ENCODE data around the gene DCX. TPM values are rescaled to one million over a fixed set of nuclear protein-coding genes. Genes with fewer than 3 reads are reported as not detected.

DCX gene
- total RNA-seq, 1 experiment from 2014 or later: not detected

DNA sequence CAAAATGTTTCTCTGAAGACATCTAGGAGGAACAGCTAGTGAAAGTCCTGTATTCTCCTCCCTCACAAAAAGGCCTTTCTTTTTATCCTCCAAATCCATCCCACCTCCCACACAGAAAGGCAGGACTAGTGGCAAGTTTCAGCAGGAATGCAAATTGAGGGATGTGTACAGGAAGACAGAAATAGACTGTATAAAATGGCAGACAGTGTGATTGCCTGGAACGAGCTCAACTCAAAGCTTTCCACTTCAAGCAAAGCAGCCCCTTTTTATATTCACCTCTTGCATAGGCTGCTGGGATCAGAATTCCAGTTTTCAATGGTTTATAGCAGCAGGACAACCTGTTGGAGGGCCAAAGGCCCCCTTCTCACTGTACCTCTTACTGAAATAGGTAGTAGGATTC lies 57.5 kb downstream of the DCX start:
- intact Hi-C loops (cut with micrococcal nuclease): no loop called here
- no peak overlapping the region for H3K4me3 ChIP-seq (replicated peaks in 1 of 2; ENCODE audit: low read depth in 1 of 2, low read length in 2 of 2)
- H3K27me3 ChIP-seq (ENCODE audit: insufficient read depth, low read length): no peaks in the 10 kb centered on the region
- H3K4me2 ChIP-seq (ENCODE audit: low read length): no peak overlapping the region
- ChIA-PET CTCF (no interaction called here), RAD21 (ENCODE audit: low non-redundant PET in 1 of 2, low total read pairs in 2 of 2, uncharacterized antibody in 2 of 2, unreplicated experiment in 2 of 2) (no interaction called here), POLR2A (no interaction called here)
- no peak overlapping the region for H2AFZ ChIP-seq (ENCODE audit: low read depth, low read length, poor library complexity, severe bottlenecking)
- H3K9ac ChIP-seq (ENCODE audit: low read length): no peak overlapping the region
- no peak for TF ChIP-seq EZH2 (IDR thresholded peaks at IDR 0.05)
- TF ChIP-seq TCF7L2 (IDR thresholded peaks at IDR 0.05; ENCODE audit: borderline replicate concordance, extremely low read depth, insufficient read depth, insufficient read length): no peak
- TF ChIP-seq POLR2AphosphoS5 (IDR thresholded peaks at IDR 0.05; ENCODE audit: low read depth, low read length): no peak
- no peak for TF ChIP-seq SP1 (IDR thresholded peaks at IDR 0.05; ENCODE audit: low read depth)
- TF ChIP-seq SRF (IDR thresholded peaks at IDR 0.05; ENCODE audit: low read depth): no peak
- TF ChIP-seq CBX3 (IDR thresholded peaks at IDR 0.05; ENCODE audit: low read depth): no peak
- TF ChIP-seq YY1 (IDR thresholded peaks at IDR 0.05; ENCODE audit: extremely low read depth, insufficient replicate concordance, low read depth, low read length): no peak
- no peak for TF ChIP-seq RAD21 (IDR thresholded peaks at IDR 0.05; ENCODE audit: low read depth)
- TF ChIP-seq, protein P1, sequence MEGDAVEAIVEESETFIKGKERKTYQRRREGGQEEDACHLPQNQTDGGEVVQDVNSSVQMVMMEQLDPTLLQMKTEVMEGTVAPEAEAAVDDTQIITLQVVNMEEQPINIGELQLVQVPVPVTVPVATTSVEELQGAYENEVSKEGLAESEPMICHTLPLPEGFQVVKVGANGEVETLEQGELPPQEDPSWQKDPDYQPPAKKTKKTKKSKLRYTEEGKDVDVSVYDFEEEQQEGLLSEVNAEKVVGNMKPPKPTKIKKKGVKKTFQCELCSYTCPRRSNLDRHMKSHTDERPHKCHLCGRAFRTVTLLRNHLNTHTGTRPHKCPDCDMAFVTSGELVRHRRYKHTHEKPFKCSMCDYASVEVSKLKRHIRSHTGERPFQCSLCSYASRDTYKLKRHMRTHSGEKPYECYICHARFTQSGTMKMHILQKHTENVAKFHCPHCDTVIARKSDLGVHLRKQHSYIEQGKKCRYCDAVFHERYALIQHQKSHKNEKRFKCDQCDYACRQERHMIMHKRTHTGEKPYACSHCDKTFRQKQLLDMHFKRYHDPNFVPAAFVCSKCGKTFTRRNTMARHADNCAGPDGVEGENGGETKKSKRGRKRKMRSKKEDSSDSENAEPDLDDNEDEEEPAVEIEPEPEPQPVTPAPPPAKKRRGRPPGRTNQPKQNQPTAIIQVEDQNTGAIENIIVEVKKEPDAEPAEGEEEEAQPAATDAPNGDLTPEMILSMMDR (IDR thresholded peaks at IDR 0.05 in 2 of 3, conservative IDR thresholded peaks at IDR 0.05 in 1 of 3; ENCODE audit: borderline replicate concordance in 1 of 3, insufficient read depth in 1 of 3, low read depth in 2 of 3, low read length in 2 of 3): no peak
- no peak for TF ChIP-seq ZNF274 (IDR thresholded peaks at IDR 0.05; ENCODE audit: low read depth, low read length)
- no peak for TF ChIP-seq EGR1 (IDR thresholded peaks at IDR 0.05; ENCODE audit: low read depth)
- TF ChIP-seq, protein P2, sequence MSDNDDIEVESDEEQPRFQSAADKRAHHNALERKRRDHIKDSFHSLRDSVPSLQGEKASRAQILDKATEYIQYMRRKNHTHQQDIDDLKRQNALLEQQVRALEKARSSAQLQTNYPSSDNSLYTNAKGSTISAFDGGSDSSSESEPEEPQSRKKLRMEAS (IDR thresholded peaks at IDR 0.05): no peak
- no peak for TF ChIP-seq FOSL1 (IDR thresholded peaks at IDR 0.05; ENCODE audit: low read depth)
- TF ChIP-seq JUND (IDR thresholded peaks at IDR 0.05): no peak
- no peaks in the 10 kb centered on the region for H3K9me3 ChIP-seq (ENCODE audit: control insufficient read depth in 1 of 2, insufficient read depth in 1 of 2, low read depth in 1 of 2, low read length in 2 of 2)
- no peaks in the 10 kb centered on the region for H3K79me2 ChIP-seq (ENCODE audit: insufficient read depth, low read length)
- no peaks in the 10 kb centered on the region for H3K36me3 ChIP-seq (ENCODE audit: control insufficient read depth in 1 of 2, insufficient read depth in 2 of 2, low read length in 2 of 2)
- H3K9me2 ChIP-seq (ENCODE audit: insufficient read depth): no peaks in the 10 kb centered on the region
- BruUV-seq (replicated peaks): no TSS peak
- no peaks in the 10 kb centered on the region for H4K20me1 ChIP-seq (ENCODE audit: insufficient read depth)
- no peaks in the 10 kb centered on the region for H3K4me1 ChIP-seq (ENCODE audit: control insufficient read depth in 1 of 2, insufficient read depth in 2 of 2, low read length in 2 of 2)
- ATAC-seq (no peak), DNase-seq (ENCODE audit: low read depth, low spot score) (no peak)
- H3K27ac ChIP-seq (ENCODE audit: low read depth, low read length): no peak overlapping the region

Measured in HCT116 (cell line).